ENCODE results near the gene ZBED4.

DNA sequence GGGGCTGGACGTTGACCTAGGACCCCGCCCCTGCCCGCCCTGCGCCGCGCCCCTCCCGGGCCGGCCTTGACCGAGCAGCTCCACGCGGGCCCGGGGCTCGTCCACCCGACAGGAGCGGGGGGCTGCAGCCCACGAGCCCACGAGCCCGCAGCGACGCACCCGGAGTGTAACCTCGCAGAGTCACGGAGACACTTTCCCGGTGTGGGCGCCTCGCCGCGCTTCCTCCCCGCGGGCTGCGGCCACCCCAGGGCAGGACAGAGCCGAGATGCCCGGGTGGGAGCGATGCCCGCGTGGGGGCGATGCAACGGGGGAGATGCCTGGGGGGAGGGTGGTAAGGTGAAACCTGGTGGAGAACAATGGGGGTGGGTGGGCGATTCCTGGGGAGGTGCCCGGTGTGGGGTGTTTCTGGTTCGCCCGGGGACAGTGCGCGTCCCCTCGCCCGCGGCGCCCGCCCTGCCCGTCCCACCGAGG, 4.9 kb upstream of the ZBED4 start:
- TF ChIP-seq, protein P1, sequence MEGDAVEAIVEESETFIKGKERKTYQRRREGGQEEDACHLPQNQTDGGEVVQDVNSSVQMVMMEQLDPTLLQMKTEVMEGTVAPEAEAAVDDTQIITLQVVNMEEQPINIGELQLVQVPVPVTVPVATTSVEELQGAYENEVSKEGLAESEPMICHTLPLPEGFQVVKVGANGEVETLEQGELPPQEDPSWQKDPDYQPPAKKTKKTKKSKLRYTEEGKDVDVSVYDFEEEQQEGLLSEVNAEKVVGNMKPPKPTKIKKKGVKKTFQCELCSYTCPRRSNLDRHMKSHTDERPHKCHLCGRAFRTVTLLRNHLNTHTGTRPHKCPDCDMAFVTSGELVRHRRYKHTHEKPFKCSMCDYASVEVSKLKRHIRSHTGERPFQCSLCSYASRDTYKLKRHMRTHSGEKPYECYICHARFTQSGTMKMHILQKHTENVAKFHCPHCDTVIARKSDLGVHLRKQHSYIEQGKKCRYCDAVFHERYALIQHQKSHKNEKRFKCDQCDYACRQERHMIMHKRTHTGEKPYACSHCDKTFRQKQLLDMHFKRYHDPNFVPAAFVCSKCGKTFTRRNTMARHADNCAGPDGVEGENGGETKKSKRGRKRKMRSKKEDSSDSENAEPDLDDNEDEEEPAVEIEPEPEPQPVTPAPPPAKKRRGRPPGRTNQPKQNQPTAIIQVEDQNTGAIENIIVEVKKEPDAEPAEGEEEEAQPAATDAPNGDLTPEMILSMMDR (IDR thresholded peaks at IDR 0.05), result no peak
- TF ChIP-seq POLR2A (IDR thresholded peaks at IDR 0.05), result no peak

All from Peyer's patch (tissue), 4 donors.